G401 (cell line): ENCODE data around the gene TMEM128. TPM values are rescaled to one million over a fixed set of nuclear protein-coding genes. Genes with fewer than 3 reads are reported as not detected.
"Not testable (repeated sequence)": the region's sequence is repeated elsewhere in the genome, so short reads cannot be mapped to it uniquely, and the experiment has no call there.

Experiments used
- DNase-seq: peaks from one replicate; pipeline ENCODE4 v3.0.0-alpha.2; 2015; ENCODE audit warnings: low spot score
- in situ Hi-C: cut with HindIII; loops from 2 replicates; pipeline ENCODE4 v1.10.0; 2016; ENCODE audit warnings: low sequenced_read_pairs, mixed read lengths
- total RNA-seq: library from RNA; depleted of rRNA; stranded (reverse); fragments of >200 nt; shearing (Covaris generic); gene quantifications from 2 replicates; pipeline ENCODE4 v1.2.3, GENCODE V29; 2014

Gene TMEM128
- total RNA-seq, 1 experiment from 2014 or later: 89.3 TPM

DNA sequence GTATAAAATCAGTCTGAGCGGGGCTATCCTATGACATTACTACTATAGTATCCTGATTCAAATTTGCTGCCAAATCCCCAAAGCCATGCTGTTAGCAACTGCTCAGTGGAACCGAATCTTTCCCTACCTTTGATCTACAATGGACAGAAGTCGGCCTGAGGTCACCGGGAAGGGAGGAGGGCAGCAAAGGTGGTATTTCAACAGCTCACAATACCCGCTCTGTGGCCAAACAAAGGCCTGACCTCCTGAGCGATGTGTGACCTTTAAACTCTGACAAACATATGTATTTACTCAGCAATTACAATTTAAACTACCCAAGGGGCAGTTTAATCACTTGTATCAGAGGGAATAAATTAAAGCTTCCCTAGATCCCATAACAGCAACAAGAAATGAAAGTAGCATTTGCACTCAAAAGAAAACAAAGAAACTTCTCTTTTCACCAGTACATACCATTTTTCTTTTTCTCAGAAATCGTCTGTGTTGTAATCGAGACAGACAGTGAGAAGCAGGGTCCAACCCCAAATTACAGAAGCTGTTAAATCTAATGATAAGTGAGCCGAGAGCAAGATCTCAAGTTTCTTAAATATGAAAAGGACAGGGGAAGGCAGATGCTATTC lies 11.6 kb upstream of the TMEM128 start:
- DNase-seq: no peak
- in situ Hi-C loops: no loop called here

DNA sequence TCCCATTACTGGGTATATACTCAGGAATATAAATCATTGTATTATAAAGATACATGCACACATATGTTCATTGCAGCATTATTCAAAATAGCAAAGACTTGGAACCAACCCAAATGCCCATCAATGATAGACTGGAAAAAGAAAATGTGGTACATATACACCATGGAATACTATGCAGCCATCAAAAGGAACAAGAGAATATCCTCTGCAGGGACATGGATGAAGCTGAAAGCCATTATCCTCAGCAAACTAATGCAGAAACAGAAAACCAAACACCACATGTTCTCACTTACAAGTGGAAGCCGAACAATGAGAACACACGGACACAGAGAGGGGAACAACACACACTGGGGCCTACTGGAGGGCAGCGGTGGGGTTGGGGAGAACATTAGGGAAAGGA lies 9.7 kb upstream of the TMEM128 start:
- DNase-seq, in situ Hi-C loops: not testable (repeated sequence)

DNA sequence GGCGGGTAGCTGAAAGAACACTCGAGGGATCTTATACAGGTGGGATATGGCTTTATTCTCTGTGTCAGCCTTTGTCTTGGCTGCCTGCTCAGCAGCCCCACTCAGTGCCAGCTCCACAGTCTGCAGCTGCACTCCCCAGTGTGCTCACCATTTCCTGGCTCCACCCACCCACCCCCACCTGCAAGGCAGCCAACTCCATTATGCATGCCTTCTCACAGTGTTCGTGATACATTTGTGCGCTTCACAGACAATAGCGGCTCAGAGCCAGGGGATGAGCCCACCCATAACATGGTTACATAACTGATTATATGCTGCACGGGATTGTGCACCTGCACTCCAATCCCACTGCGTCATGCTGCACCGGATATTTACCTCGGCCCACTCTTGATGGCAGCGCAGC lies 8.8 kb upstream of the TMEM128 start:
- no peak for DNase-seq

DNA sequence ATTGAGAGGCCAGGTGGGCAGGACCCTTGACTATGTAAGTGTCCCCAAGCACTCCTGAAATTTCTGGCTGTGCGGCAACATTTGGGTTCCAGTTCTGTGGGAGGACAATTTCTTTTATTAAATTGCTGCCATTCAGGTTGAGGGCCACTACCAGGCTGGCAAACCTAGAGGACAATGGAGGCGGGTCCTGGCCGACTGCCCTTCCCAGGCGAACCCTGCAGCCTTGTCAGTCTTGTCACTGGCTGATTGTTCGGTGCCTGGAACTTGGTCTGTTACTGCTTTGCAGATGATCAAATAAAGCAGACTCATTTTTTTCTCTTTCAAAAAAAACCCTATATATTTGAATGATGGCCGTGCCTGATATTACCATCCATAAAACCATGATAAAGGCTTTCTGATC lies 6.6 kb upstream of the TMEM128 start:
- in situ Hi-C loops: no loop called here
- DNase-seq: peak; percentile 2

More for the DNA sequence above, 8.8 kb upstream of the TMEM128 start:
- in situ Hi-C loops: no loop called here

DNA sequence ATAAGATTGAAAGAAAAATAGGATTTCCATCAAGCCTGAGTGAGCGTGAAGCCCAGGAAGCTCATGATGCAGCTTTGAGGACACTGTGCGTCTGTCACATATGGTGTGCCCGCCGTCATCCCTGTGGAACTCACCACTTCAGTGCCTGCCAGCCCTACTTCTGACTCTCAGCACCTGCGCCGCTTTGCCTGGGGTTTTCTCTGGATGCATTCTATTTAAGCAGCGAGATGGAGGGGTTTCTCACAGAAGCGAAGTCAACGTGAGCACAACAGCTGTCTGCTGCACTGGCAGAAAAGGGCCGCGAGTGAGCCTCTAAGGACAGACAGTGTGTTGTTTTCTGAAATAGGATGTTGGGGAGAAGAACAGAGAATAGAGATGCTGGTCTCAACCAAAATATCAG lies 6.2 kb upstream of the TMEM128 start:
- in situ Hi-C loops: no loop called here
- DNase-seq: peak; percentile 5

DNA sequence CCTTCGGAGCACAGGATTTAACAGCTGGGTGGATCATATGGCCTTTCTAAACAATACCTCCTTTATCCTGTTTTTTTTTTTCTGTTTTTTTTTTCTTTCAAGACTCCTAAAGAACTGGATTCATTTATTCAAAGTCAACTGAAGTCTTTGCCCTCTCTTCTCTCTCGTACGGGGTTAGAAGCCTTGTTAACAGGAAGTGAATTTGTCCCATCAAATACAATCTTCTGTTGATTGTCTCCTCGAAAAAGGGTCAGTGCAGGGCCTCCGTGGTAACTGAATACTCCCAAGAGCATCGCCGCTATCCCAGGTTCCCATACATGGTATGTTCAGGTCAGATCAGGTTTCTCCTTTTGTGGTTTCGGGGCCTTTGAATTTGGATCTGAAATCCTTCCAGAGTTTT lies 1.8 kb upstream of the TMEM128 start:
- in situ Hi-C loops: no loop called here
- no peak for DNase-seq

DNA sequence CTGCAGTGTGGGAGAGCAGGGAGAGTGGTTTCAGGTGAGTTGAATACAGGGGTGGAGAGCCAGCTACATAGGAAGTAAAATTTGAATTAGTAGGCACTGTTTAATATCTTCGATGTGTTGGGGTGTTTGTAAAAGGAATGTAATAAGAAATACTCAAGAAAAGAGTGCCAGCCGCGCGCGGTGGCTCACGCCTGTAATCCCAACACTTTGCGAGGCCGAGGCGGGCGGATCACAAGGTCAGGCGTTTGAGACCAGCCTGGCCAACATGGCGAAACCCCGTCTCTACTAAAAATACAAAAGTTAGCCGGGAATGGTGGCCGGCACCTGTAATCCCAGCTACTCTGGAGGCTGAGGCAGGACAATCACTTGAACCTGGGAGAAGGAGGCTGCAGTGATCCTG lies 1.3 kb upstream of the TMEM128 start:
- in situ Hi-C loops, DNase-seq: not testable (repeated sequence)

DNA sequence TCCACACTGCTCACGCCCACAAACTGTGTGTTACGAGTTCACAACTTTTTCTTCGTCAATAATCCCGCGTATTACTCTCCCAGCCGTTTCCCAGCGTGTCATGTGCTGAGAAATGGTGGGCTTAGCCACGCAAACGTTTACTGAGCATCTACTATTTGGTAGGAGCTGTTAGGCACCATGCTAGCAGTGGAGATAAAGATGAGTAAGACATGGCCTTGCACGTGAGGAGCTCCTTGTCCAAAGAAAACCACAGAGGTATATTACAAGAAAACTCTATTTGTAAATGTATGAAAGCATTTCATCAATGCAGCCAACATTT lies 821 bp upstream of the TMEM128 start:
- in situ Hi-C loops: no loop called here
- DNase-seq: peak; percentile 4

DNA sequence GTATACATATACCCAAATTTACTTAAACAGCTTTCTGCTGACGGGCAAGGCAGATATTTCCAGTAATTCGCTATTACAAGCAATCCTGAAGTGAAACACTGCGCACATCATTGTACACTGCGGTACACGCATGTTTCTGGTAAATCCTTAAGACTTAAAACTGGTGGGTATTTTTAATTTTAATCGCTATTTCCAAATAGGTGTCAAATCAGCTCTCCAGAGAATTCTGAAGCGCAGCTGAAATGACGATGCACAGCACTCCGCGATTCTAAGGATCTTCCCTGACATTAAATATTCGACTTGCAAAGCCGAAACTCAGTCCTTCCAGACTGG lies 361 bp downstream of the TMEM128 start:
- no peak for DNase-seq
- in situ Hi-C loops: no loop called here

DNA sequence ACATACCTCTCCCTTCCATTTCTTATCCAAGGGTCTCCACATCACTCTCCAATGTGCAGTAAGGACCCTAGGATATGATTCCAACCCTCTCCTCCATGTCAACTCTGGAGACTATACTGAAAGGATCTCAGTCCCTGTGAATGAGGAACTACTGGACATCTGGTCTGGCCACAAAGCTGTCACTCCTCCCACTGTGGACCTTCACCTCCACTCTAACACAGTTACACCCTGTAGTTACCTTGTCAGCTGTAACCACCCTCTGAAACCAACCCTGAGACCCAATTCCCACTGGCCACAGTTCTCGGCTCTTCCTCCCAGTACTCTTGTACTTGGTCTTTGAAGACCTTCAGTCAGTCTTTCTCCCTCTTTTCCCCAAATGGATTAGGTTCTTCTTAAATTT lies 2.9 kb downstream of the TMEM128 start:
- no peak for DNase-seq
- in situ Hi-C loops: no loop called here

DNA sequence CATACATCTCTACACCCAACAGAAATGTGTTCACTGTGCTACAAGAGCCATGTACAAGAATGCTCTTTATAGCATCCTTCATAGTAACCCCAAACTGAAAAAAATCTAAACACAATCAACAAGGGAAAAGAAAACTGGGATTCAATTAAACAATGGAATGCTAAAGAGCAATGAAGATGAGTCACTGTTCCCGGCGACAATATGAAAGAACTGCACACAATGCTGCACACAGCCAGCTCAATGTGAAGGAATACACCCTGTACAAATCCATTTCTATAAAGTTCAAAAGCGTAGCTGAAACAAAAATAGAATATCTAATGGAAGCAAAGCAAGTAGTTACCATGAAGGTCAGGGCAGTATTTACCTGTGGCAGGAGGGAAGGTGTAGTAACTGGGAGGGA lies 8.5 kb downstream of the TMEM128 start:
- DNase-seq, in situ Hi-C loops: not testable (repeated sequence)

DNA sequence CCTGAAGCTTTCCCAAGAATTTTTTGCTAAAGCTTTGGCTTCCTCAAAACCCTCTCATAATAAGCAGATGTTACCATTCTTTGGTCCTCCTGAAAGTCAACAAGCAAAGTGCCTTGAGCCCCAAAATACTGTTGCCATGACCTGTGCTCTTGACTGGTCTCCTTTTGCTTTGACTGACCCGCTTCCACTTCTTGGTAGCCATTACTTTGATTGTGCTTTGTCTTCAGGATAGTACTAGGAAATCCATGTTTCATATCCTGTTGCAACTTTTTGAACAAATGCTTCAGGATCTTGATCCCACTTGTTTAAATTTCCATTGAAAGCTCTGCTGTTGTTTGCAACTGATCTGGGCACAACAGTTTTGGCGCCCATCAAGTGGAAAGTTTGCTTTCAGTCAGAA lies 14.4 kb downstream of the TMEM128 start:
- in situ Hi-C loops: no loop called here
- no peak for DNase-seq

DNA sequence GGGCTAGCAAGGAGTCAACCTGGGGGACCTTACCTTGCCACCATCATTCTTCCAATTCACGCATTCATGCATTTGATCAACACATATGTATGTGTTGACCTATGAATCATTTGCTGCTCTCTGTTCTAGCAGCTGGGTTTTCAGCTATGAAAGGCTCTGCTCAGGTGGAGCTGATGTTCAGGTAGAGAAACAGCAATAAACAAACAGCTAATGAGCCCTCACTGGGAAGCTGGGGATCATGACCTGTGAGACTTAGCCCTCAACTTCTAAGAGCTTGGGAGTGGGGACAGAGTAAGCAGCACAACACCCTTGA lies 19.7 kb downstream of the TMEM128 start:
- no peak for DNase-seq
- in situ Hi-C loops: no loop called here

DNA sequence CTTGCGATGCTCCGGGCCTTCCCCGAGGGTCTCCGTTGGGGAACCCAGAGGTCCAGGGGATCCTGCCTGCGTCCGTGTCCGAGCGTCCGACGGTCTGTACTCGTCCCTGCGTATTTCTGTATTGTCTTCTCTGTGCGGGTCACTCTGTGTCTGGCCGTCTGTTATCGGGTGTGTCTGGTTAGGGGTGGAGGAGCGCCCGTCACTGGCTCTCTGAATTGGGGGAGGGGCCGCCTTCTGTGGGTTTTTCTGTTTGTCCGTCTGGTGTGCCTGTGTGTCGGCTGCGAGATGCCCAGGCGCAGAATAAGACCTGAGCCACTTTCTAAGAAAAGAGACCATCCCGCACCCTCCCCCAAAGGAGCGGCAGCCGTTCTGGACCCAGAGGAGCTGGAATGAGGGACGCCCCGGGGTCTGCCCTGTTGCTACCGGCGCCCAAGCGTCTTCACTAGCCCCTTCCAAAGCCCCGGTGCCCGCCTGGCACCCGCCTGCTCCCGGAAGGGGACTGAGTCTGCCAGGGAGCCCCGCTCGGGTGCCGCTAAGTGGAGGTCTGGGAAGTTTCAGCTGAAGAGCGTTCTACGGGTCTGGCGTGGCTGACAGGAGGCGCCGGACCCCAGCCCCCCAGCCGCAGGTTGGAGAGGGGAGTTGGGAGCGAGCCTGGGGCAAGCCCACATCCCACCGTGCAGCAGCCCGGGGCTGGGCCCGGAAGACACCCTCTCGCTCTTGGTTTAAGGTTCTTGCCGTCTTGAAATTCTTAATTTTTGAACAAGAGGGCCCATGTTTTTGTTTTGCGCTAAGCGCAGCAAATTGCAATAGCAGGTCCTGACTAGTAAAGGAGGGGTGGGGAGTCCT lies 20.3 kb downstream of the TMEM128 start:
- in situ Hi-C loops: no loop called here
- DNase-seq: no peak

DNA sequence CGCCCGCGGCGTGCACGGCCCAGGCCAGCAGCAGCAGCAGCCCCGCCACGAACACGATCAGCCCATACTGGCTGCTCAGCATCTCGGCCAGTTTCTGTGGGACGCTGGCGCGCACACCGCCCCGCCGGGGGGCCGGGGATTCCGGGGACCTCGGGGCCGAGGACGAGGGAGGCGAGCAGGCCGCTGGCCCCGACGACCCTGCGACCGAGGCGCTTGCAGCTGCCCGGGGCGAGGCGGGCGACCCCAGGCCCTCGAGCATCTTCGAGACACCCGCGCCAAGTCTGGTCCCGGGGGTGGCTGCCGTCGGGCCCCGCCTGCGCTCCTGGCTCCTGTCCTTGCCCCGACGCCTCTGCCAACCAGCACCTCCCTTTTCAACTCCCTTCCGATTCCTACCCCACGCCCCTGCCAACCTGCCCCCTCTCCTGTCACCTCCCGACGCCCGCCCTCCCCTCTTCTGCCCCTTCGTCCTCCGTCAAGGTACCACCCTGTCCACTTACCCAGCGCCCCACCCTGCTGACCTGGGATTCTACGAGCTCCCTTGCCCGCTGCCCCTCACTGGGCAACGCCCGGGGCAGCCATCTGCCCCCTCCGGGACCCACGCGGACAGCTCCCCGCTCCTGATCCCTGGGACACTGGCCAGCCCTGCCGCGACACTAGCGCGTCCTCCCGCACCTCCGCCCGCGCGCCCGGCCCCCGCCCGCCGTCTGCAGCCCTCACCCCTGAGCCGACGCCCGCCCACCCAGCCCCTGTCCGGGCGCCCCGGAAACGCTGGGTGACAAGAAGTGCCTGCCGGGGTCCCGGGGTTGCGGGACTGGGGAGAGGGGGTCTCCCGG lies 21.2 kb downstream of the TMEM128 start, which contains the start of gene OTOP1:
TSS of gene OTOP1 (minus strand) at position 324 of the 833 bp plus-strand sequence. CDS start at position 259, 65 bp downstream.
- in situ Hi-C loops: no loop called here

DNA sequence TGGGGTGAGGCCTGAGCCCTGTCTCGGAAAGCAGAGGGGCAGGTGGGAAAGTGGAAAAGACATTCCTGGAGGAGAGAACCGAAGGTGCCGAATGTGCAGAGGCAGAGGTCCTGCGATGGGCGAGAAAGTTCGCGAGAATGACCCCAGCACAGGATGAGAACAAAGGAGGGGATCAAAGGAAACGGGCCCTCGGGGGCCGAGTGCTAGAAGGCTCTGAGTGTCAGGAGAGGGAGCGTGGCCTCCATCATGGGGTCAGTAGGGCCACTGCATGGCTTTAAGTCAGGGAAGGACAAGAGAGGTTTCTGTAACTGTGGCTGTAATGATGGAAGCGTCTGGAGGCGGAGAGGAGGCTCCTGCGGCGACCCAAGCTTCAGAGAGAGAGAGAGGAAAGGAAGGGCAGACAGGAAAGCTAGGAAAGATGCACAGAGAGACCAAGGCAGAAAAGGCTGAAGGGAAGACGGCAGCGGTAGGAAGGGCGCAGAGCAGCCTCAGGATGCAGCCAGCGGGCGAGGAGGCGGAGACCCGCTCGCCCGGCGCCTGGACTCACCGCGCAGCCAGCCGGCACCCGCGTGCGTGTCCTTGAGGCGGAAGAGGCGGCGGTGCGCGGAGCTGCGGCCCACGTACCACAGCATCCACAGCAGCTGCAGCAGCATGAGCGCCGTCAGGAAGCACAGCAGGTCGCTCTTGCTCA lies 22.0 kb downstream of the TMEM128 start:
- in situ Hi-C loops: no loop called here
- DNase-seq: no peak

More for the DNA sequence above, 21.2 kb downstream of the TMEM128 start, which contains the start of gene OTOP1:
- no peak for DNase-seq

DNA sequence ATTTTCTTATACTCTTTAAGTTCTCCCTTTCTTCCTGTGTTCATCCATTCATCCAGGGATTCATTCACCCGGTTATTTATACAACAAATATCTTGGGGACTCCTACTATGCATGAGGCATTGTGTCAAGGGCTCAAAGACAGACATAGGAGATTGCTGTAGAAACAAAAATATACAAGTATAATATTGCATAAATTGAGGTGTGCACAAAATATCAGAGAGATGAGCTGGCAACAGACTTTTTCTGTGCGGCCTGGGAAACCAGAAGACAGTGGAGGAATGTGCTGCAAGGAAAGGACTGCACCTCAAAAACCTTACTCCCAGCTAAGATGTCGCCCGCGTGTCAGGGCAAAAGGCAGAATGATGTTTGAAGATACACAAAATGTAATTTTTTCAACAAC lies 30.9 kb downstream of the TMEM128 start:
- in situ Hi-C loops: no loop called here
- no peak for DNase-seq

DNA sequence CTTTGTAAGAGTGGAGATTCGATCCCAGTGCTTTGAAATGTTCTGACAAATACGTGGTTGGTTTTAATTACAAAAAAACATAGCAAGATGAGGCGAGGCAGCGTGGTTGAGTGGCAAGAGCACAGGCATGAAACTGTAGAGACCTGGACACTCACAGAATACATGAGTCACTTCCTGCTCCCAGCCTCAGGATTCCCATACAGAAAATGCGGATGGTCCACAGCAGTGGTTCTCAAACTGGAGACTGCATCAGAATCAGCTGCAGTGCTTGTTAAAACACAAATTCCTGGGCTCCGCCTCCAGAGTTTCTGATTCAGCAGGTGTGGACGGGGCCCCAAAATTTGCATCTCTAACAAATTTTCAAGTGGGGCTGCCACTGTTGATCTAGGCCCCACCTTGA lies 31.4 kb downstream of the TMEM128 start:
- in situ Hi-C loops: no loop called here
- DNase-seq: no peak

DNA sequence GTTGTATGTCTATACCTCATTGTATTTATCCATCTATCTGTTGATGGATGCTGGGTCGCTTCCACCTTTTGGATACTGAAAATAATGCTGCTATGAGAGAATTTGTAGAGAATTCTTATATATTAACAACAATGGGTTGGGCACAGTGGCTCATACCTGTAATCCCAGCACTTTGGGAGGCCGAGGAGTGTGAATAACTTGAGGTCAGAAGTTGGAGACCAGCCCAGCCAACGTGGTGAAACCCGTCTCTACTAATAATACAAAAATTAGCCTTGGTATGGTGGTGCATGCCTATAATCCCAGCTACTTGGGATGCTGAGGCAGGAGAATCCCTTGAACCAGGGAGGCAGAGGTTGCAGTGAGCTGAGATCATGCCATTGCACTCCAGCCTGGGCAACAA lies 34.3 kb downstream of the TMEM128 start:
- DNase-seq, in situ Hi-C loops: not testable (repeated sequence)

DNA sequence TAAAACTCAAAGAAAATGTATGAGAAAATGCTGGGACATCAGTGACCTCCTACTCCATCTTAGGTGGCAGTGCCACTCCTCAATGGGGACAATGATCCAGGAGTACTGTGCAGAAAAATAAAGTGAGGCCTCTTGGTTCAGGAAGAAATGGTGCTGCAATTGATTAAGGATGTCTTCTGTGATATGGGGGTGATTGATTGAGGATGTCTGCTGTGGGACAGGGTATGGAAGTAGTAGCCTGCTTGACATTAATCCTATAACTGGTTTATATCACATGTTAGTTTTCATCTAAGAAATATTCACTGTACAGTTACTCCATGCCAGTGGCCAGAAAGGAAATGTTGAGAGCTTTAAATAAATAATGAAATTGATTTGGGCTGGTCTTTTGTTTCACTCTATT lies 41.8 kb downstream of the TMEM128 start:
- DNase-seq: no peak
- in situ Hi-C loops: no loop called here
